SIG-M5 treated with dmso at 0.1 percent for 504 hours (cell line): ENCODE results near the gene SPATA13.
"Not testable (repeated sequence)": the region's sequence is repeated elsewhere in the genome, so short reads cannot be mapped to it uniquely, and the experiment has no call there.

Experiments
- DNase-seq: peaks from one replicate; lab custom pipeline; 2025; ENCODE audit not compliant: unreplicated experiment; lab: John Stamatoyannopoulos, UW

SPATA13 gene

DNA sequence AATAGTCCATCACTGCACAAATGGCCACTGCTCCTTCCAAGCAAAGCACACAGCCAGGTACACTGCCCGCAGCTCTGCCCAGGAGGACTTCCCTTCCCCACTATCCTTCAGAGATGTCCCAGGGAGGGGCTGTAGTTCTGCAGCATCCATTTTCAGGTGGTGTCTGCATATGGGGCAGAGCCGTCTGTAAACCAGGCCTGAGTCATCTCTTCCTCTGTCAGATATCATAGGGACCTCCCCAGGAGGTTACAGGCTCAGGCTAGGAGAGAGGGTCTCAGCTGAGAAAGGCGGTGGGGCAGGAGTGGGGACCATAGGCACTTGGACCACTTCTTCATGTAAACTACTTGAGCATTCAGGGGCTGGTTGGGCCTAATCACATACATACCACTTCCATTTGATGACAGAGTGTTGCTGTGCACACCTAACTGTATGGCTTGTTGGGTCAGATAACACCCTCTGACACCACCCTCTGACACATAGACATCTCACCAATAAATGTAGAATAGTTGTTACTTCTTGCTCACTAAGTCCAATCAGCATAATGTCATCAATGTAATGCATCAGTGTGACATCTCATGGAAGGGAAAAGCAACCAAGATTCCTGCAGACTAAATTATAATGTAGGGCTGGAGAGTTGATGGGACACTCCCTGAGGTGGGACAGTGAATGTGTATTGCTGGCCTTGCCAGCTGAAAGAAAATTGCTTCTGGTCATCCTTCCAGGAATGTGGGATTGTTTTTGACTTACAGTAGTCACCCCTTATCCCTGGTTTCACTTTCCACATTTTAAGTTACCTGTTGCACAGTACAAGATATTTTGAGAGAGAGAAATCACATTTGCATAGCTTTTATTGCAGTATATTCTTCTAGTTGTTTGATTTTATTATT is 189.5 kb downstream of the SPATA13 start:
- DNase-seq, result not testable (repeated sequence)

DNA sequence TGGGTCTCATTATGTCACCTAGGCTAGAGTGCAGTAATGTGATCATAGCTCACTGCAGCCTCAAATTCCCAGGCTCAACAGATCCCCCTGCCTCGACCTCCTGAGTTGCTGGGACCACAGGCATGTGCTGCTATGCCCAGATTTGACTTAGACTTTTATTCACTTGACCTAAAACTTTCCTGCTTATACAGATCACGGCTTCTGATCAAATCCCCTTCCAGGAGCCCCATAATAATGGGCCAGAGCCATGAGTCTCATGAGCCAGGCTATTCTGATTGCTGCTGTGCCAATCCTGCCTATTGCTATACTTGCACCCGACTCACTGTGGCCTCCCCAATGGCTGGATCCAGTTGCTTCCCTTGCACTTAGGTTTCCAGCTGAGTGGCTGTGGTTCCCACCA is 190.9 kb downstream of the SPATA13 start:
- DNase-seq, result no peak

DNA sequence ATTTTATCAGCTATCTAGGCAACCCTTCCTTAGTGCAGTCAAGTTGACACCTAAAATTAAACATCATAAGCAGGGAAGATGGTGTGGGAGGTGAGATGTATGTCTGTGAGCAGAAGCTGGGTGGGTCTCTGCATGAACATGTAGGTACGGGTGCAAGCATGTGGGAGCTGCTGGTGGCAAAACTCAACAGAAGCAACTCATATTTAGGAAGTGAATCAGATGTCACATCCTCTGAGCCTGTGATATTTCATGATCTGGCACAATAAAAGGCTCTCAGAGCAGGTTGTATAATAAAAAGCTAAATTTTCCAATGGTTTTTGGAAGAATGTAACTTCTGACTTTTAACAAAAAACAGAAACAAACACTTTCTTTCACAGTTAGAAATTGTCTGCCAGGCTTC is 193.2 kb downstream of the SPATA13 start:
- no peak for DNase-seq

DNA sequence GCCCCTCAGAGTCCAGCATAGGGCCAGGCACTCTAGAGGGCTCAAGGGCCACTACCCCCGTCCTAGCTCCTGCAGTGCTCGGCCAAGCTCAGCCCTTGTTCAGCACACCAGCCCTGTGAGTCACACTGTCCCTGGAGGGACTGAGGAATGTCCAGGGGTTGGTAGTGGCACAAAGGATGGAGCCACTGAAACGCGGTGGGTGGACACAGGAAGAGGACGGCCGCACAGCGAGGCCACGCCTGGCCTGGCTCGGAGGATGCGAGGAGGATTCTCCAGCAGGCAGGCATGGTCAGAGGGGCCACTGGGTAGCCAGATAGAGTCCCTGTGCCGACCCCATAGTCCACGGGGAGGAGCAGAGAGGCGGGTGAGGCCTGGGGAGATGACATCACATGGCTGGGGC is 194.6 kb downstream of the SPATA13 start:
- no peak for DNase-seq

DNA sequence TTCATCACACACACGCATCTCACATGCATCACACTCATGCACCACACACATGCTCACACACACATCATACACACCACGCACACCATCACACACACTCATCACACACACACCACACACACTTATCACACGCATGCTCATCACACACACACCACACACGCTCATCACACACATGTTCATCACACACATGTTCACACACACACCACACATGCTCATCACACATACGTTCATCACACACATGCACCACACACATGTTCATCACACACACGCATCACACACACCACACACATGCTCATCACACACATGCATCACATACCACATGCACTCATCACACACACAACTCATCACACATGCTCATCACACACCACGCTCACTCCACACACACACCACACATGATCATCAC is 195.8 kb downstream of the SPATA13 start:
- no peak for DNase-seq
